Activated CD4-positive, alpha-beta T cell treated with anti-CD3 and anti-CD28 coated beads, Interleukin-2, amount 10 ng/mL, durations not matched to agents 24 days and 14 days (primary cell): ENCODE results near the gene CREBZF. TPM values are rescaled to one million over a fixed set of nuclear protein-coding genes. Genes with fewer than 3 reads are reported as not detected.
"Not testable (repeated sequence)": the region's sequence is repeated elsewhere in the genome, so short reads cannot be mapped to it uniquely, and the experiment has no call there.

Experiments used
- DNase-seq: peaks from one replicate; pipeline ENCODE4 v3.0.0; 2022
- H3K27ac Mint-ChIP-seq: one replicate; pipeline ENCODE4 v1.8.0; 2022; ENCODE audit warnings: mild to moderate bottlenecking, mixed read lengths
- H3K27me3 Mint-ChIP-seq: one replicate; pipeline ENCODE4 v1.8.0; 2022; ENCODE audit warnings: mixed read lengths
- H3K36me3 Mint-ChIP-seq: one replicate; pipeline ENCODE4 v1.8.0; 2022; ENCODE audit warnings: low read depth, mild to moderate bottlenecking, mixed read lengths
- H3K4me1 Mint-ChIP-seq: one replicate; pipeline ENCODE4 v1.8.0; 2021; ENCODE audit warnings: mixed read lengths
- H3K4me3 Mint-ChIP-seq: one replicate; pipeline ENCODE4 v1.8.0; 2022; ENCODE audit warnings: mild to moderate bottlenecking, moderate library complexity, mixed read lengths
- H3K9me3 Mint-ChIP-seq: one replicate; pipeline ENCODE4 v1.8.0; 2021; ENCODE audit warnings: mixed read lengths
- intact Hi-C: fragments of 100-400 bp; cut with micrococcal nuclease; formaldehyde crosslinking; loops from one replicate; pipeline ENCODE4 v1.15.1; 2023
- total RNA-seq: library from RNA; stranded (reverse); gene quantifications from 2 replicates; pipeline ENCODE4 v1.2.3, GENCODE V29; 2022

CREBZF gene
- total RNA-seq, 1 donor from 2014 or later = 54.5 TPM

DNA sequence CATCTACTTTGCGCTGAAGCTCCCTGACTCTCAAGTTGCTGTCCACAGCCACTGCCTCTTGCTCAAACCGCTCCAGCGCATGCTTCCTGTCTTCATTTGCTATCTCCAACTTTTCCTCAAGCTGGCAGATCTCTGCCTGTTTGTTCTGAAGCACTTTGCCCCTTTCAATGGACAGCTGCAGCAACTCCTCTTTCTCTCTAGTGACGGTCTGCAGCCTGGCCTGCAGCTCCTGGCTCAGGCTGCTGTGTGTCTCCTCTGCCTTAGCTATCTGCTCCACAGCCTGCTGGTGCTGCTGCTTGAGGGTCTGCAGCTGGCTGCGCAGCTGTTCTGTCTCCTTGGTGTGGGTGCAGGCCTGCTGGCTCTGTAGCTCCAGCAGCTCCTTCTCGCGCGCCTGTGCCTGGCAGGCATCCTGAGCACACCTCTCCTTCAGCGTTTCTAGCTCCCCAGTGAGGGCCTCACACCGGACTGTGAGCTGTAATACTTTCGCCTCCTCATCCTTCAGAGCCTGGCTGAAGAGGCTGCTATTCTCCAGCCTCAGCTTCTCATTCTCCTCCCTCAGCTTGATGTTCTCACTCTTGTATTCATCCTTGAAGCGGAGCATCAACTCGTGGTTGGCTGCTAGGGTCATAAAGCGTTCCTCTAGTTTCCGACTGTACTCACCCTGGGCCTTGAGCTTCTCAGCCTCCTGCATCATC, 20.3 kb upstream of the CREBZF start:
- DNase-seq = peak; percentile 53
- intact Hi-C loops = no loop called here
- Mint-ChIP-seq H3K36me3 (peaks cover 7% of the 10 kb centered on the region), H3K4me1 (peaks cover 17% of the 10 kb centered on the region), H3K27me3 (peaks cover 3% of the 10 kb centered on the region), H3K4me3 (no peak overlapping the region), H3K9me3 (no peaks in the 10 kb centered on the region), H3K27ac (no peak overlapping the region)

DNA sequence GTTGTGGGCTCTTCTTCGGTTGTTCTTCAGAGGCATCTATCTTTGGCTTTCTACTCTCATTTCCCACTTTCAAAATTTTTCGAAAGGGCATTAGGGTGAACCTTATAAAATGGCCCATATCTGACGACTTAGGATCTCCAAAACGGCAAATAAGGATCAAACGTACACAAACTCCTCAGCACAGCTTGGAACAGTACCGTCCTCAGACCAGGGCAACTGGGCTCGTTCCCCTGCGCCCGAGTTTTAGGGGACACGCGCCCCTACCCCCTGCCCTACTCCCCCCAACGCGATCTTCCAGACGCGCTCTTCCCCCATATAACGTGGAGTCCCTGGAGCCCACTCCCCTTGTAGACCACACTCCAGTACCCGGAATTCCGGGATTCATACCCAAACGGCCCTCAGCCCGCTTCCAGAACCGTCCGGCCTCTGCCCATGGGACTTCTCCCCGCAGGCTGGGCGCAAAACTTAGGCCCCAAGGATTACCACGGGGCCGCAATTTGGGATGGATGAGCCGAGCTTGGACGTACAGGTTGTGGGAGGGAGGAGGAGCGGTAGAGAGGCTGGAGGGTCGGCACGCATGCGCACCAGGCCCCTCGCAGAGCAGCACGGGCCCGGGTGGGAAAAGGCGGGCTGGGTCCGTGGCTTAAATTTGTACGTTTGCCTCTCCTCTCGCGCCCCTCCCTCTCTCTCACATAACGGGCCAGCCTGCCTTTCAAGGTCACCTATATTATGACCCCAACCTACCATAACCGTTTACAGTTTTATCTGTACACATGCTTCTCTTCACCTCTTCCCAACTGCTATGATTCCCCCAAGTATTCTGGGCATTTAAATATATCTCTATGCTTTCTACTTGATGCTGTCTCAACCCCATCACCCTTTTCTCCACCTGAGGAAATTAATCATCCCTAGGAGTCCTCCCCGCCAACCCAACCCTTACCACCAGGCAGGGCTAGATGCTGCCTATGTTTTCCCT, 17.7 kb upstream of the CREBZF start:
- Mint-ChIP-seq H3K36me3 (no peaks in the 10 kb centered on the region), H3K4me3 (peak overlapping the region; percentile 86), H3K9me3 (no peaks in the 10 kb centered on the region), H3K4me1 (peaks cover 17% of the 10 kb centered on the region), H3K27me3 (peaks cover 14% of the 10 kb centered on the region), H3K27ac (peak overlapping the region; percentile 81)
- intact Hi-C loops = no loop called here
- DNase-seq = peak; percentile 86

DNA sequence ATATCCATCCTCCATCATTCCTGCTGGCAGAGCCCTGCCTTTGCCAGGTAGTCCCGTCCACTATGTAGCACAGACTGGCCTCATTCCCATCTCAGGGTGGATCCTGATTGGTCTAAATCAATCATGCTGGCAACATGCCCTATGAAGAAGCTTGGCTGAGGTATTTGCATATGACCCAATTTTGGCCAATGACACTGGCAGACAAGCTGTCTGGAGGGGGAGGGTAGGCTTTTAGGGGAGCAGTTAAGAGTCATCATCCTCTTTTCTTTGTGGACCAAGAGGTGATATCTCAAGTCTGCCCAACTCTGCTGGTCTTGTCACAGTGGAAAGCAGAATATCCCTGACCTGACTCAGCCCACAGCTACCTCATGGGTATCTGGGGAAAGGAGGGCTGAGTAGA, 16.0 kb upstream of the CREBZF start:
- H3K9me3 Mint-ChIP-seq = no peaks in the 10 kb centered on the region
- intact Hi-C loops = no loop called here

DNA sequence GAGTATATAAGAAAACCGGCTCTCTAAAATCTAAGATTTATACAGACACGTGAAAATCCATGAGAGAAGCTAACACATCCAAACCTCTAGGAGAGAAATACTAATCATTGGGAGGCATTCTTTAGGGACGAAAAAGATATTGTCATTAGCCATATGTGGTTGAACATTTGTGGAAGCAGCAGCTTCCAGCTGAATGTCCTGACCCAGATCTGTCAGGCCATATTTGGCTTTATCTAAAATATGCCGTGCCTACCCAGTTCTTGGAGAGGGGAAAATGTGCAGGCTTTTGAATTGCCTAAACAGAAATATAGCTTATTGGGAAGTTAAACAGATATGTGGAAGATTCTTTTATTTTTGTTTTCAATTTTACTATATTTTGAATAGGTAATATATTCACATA, 14.6 kb upstream of the CREBZF start:
- H3K9me3 Mint-ChIP-seq = no peaks in the 10 kb centered on the region
- no peak for DNase-seq
- intact Hi-C loops = no loop called here
- no peak overlapping the region for H3K27ac Mint-ChIP-seq
- H3K36me3 Mint-ChIP-seq = peaks cover 2% of the 10 kb centered on the region
- peaks cover 20% of the 10 kb centered on the region for H3K27me3 Mint-ChIP-seq
- peaks cover 14% of the 10 kb centered on the region for H3K4me1 Mint-ChIP-seq
- no peak overlapping the region for H3K4me3 Mint-ChIP-seq

More for the DNA sequence above, 16.0 kb upstream of the CREBZF start:
- Mint-ChIP-seq H3K4me1 (peaks cover 14% of the 10 kb centered on the region), H3K36me3 (no peaks in the 10 kb centered on the region), H3K27ac (no peak overlapping the region), H3K27me3 (peaks cover 14% of the 10 kb centered on the region), H3K4me3 (no peak overlapping the region)
- no peak for DNase-seq

- peak; percentile 55 for DNase-seq
- Mint-ChIP-seq H3K4me1 (peaks cover 5% of the 10 kb centered on the region), H3K27me3 (peaks cover 11% of the 10 kb centered on the region), H3K27ac (no peak overlapping the region), H3K9me3 (peaks cover 10% of the 10 kb centered on the region), H3K36me3 (peaks cover 3% of the 10 kb centered on the region), H3K4me3 (no peak overlapping the region)
- intact Hi-C loops = no loop called here
Observed at GRCh38 chr11:85673393-85673792, 8.5 kb upstream of the CREBZF start.

DNA sequence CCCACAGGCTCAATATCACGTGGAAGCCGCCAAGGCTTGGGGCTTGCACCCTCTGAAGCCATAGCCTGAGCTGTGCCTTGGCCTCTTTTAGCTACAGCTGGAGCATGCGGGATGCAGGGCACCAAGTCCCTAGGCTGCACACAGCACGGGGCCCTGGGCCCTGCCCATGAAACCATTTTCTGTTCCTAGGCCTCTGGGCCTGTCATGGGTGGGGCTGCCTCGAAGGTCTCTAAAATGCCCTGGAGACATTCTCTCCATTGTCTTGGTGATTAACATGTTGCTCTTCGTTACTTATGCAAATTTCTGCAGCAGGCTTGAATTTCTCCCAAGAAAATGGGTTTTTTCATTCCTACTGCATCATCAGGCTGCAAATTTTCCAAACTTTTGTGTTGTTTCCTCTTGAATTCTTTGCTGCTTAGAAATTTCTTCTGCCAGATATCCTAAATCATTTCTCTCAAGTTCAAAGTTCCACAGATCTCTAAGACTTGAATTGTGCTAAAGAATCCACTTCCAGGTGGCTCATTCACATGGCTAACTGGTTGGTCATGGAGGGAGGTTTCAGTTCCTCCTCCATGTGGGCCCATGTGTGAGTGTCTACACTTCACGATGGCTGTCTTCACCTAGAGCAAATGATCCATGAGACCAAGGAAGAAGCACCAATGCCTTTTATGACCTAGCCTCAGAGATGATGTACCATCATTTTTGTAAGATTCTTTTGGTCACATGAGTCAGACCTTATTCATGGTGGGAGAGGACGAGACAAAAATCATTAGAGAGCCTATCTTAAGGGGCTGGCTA, 7.4 kb upstream of the CREBZF start:
- Mint-ChIP-seq H3K4me3 (no peak overlapping the region), H3K36me3 (peaks cover 3% of the 10 kb centered on the region), H3K4me1 (peaks cover 5% of the 10 kb centered on the region), H3K27me3 (peaks cover 9% of the 10 kb centered on the region), H3K9me3 (peaks cover 10% of the 10 kb centered on the region), H3K27ac (no peak overlapping the region)
- intact Hi-C loops = no loop called here
- peak; percentile 41 for DNase-seq

- intact Hi-C loops, H3K36me3 Mint-ChIP-seq, H3K4me1 Mint-ChIP-seq, H3K27me3 Mint-ChIP-seq, H3K27ac Mint-ChIP-seq, H3K9me3 Mint-ChIP-seq, H3K4me3 Mint-ChIP-seq: not testable (repeated sequence)
- DNase-seq = peak; percentile 45
Observed at GRCh38 chr11:85670949-85671663, 6.2 kb upstream of the CREBZF start.

GRCh38 chr11:85668157-85668556, 3.2 kb upstream of the CREBZF start:
- Mint-ChIP-seq H3K36me3 (peaks cover 16% of the 10 kb centered on the region), H3K4me3 (no peak overlapping the region), H3K4me1 (peaks cover 12% of the 10 kb centered on the region), H3K9me3 (peaks cover 10% of the 10 kb centered on the region), H3K27me3 (peaks cover 2% of the 10 kb centered on the region), H3K27ac (no peak overlapping the region)
- DNase-seq = no peak
- intact Hi-C loops = loop anchor here (10.0 kb wide), 2 partner anchors 397 to 627 kb away; partner anchors contain the start of gene PICALM

DNA sequence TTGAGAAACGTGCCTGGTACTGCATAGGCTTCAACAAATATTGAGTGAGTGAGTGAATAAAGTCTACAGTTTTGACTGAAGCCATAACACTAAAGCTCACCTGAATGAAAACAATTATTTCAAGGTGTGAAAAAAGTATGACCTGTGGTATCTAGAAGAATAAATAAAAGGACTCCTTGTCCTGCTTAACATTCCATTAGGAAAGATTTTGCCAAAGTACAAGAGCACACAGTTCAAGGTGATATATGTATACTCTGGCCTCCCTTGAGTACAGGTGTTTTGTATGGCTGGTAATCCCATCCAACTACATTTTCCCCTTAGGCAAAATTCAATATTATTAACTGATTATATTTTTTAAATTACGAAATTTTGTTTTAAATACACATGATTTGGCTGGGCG, 1.8 kb upstream of the CREBZF start:
- H3K4me1 Mint-ChIP-seq = peaks cover 15% of the 10 kb centered on the region
- H3K9me3 Mint-ChIP-seq = peaks cover 5% of the 10 kb centered on the region
- H3K4me3 Mint-ChIP-seq = no peak overlapping the region
- no peak overlapping the region for H3K27ac Mint-ChIP-seq
- H3K27me3 Mint-ChIP-seq = peaks cover 2% of the 10 kb centered on the region
- H3K36me3 Mint-ChIP-seq = peaks cover 25% of the 10 kb centered on the region
- DNase-seq = no peak
- intact Hi-C loops = loop anchor here (10.0 kb wide), 2 partner anchors 398 to 628 kb away; partner anchors contain the start of gene PICALM

- peak overlapping the region; percentile 97 for H3K4me3 Mint-ChIP-seq
- peaks cover 2% of the 10 kb centered on the region for H3K9me3 Mint-ChIP-seq
- H3K27ac Mint-ChIP-seq = no peak overlapping the region
- intact Hi-C loops = loop anchor here (1.0 to 10.0 kb wide), 5 partner anchors 71 to 629 kb away; partner anchors contain the start of genes EED and PICALM
- peaks cover 2% of the 10 kb centered on the region for H3K27me3 Mint-ChIP-seq
- DNase-seq = no peak
- H3K4me1 Mint-ChIP-seq = peaks cover 22% of the 10 kb centered on the region
- H3K36me3 Mint-ChIP-seq = peaks cover 34% of the 10 kb centered on the region
Observed at GRCh38 chr11:85665733-85666132, 804 bp upstream of the CREBZF start.

- H3K9me3 Mint-ChIP-seq = no peaks in the 10 kb centered on the region
- H3K4me3 Mint-ChIP-seq = peak overlapping the region; percentile 97
- peak overlapping the region; percentile 99 for H3K27ac Mint-ChIP-seq
- H3K4me1 Mint-ChIP-seq = peaks cover 33% of the 10 kb centered on the region
- peak; percentile 97 for DNase-seq
- peaks cover 49% of the 10 kb centered on the region for H3K36me3 Mint-ChIP-seq
- H3K27me3 Mint-ChIP-seq = peaks cover 2% of the 10 kb centered on the region
- intact Hi-C loops = loop anchor here (1.0 to 10.0 kb wide), 7 partner anchors 16 to 631 kb away; partner anchors contain the start of genes EED, PICALM and TMEM126B
Observed at GRCh38 chr11:85663753-85664614, 945 bp downstream of the CREBZF start.

DNA sequence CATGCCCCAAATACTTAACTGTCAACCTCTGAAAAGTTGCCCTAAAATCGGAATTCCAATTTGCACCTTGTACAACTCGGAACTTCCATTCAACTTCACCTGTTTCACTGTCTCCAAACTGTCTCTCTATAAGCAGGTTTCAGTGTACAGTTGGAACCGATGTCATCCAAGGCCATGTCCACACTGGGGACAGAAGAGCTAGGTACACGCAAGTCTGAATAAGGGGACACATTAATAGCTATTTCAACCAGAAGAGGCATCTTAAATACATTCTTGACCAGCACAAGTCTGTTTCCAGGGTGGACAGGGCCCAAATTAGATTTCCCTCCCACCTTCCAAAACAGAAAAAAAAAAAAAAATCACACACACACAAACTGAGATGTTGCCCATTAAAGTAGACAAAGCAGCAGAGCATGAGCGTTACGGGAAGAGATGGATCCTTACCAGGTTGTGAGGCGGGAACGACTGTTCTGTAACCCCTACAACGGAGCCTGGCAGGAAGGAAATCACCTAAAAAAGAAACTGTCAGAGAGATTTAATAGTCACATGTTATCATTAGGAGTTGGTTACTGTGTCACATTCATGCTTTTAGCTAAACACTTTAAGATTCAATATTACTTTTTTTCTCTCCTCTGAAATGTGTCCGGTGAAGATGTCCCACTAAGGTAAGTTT, 1.7 kb downstream of the CREBZF start:
- Mint-ChIP-seq H3K27me3 (peaks cover 2% of the 10 kb centered on the region), H3K9me3 (no peaks in the 10 kb centered on the region), H3K36me3 (peaks cover 55% of the 10 kb centered on the region), H3K27ac (peak overlapping the region; percentile 99), H3K4me1 (peaks cover 36% of the 10 kb centered on the region), H3K4me3 (peak overlapping the region; percentile 97)
- DNase-seq = peak; percentile 71
- intact Hi-C loops = loop anchor here (10.0 kb wide), 2 partner anchors 402 to 632 kb away; partner anchors contain the start of gene PICALM
